ENCODE measurements around the gene CACYBP. TPM values are rescaled to one million over a fixed set of nuclear protein-coding genes. Genes with fewer than 3 reads are reported as not detected.

The CACYBP gene
- total RNA-seq, 1 donor from 2014 or later, result 75.6 TPM

- Histone ChIP-seq H3K9me3 (replicated peaks) (no peaks in the 10 kb centered on the region), H3K4me1 (no peaks in the 10 kb centered on the region), H3K36me3 (no peaks in the 10 kb centered on the region), H3K27ac (replicated peaks) (no peak overlapping the region), H3K4me3 (no peak overlapping the region), H3K27me3 (ENCODE audit: low read depth) (peaks cover 35% of the 10 kb centered on the region)
- no peak for TF ChIP-seq CTCF (IDR thresholded peaks at IDR 0.05; ENCODE audit: borderline replicate concordance)
- no peak for DNase-seq
- intact Hi-C loops (cut with micrococcal nuclease), result no loop called here
These were observed 51.2 kb downstream of the CACYBP start for GRCh38 chr1:175050992-175051391.

GRCh38 chr1:175054736-175055135 is 55.0 kb downstream of the CACYBP start:
- H3K27ac ChIP-seq (replicated peaks), result no peak overlapping the region
- peaks cover 28% of the 10 kb centered on the region for H3K27me3 ChIP-seq (ENCODE audit: low read depth)
- intact Hi-C loops (cut with micrococcal nuclease), result no loop called here
- no peaks in the 10 kb centered on the region for H3K36me3 ChIP-seq
- no peak overlapping the region for H3K4me3 ChIP-seq
- TF ChIP-seq CTCF (IDR thresholded peaks at IDR 0.05; ENCODE audit: borderline replicate concordance), result no peak
- peaks cover 5% of the 10 kb centered on the region for H3K9me3 ChIP-seq (replicated peaks)
- H3K4me1 ChIP-seq, result no peaks in the 10 kb centered on the region
- DNase-seq, result no peak

Other genes starting within 250 kb of the CACYBP start
- gene MRPS14, start 23.5 kb downstream of the CACYBP start, total RNA-seq, result 25.4 TPM
- gene TNN, start 67.9 kb downstream of the CACYBP start, total RNA-seq, result not detected
- gene KIAA0040, start 192.8 kb downstream of the CACYBP start, total RNA-seq, result 12.8 TPM